ENCODE data around the gene SPARC.
A peak's percentile ranks its signal among the peaks of the same experiment; 100 is the strongest.
"Not testable (repeated sequence)": the region's sequence is repeated elsewhere in the genome, so short reads cannot be mapped to it uniquely, and the experiment has no call there.

The SPARC gene

GRCh38 chr5:151686674-151687407 is at the start of gene SPARC:
SPARC (minus strand) TSS chr5:151686915; CDS start chr5:151676188, 10,727 bp downstream.
- H3K9ac ChIP-seq (ENCODE audit: low read length): peak within 1 kb of the TSS; percentile 73
- peak within 1 kb of the TSS; percentile 27 for H3K4me3 ChIP-seq (ENCODE audit: low read length)

GRCh38 chr5:151735646-151736045 is 48.9 kb upstream of the SPARC start:
- Histone ChIP-seq H3K36me3 (ENCODE audit: control insufficient read depth, insufficient read depth, low read length) (no peaks in the 10 kb centered on the region), H3K9ac (ENCODE audit: low read length) (no peak overlapping the region), H3K9me3 (ENCODE audit: control insufficient read depth, low read length) (no peaks in the 10 kb centered on the region), H3K4me1 (ENCODE audit: control insufficient read depth, insufficient read depth, low read length) (peaks cover 9% of the 10 kb centered on the region), H3K4me3 (ENCODE audit: low read length) (no peak overlapping the region), H3K27me3 (ENCODE audit: control insufficient read depth, insufficient read depth, low read length) (no peaks in the 10 kb centered on the region)

More at GRCh38 chr5:151686674-151687407, at the start of gene SPARC:
- no peaks in the 10 kb centered on the region for H3K9me3 ChIP-seq (ENCODE audit: control insufficient read depth, low read length)
- no peaks in the 10 kb centered on the region for H3K4me1 ChIP-seq (ENCODE audit: control insufficient read depth, insufficient read depth, low read length)
- H3K27me3 ChIP-seq (ENCODE audit: control insufficient read depth, insufficient read depth, low read length): peaks cover 18% of the 10 kb centered on the region
- no peaks in the 10 kb centered on the region for H3K36me3 ChIP-seq (ENCODE audit: control insufficient read depth, insufficient read depth, low read length)

- no peak overlapping the region for H3K4me3 ChIP-seq (ENCODE audit: low read length)
- no peak overlapping the region for H3K9ac ChIP-seq (ENCODE audit: low read length)
- H3K4me1 ChIP-seq (ENCODE audit: control insufficient read depth, insufficient read depth, low read length): no peaks in the 10 kb centered on the region
- H3K27me3 ChIP-seq (ENCODE audit: control insufficient read depth, insufficient read depth, low read length): no peaks in the 10 kb centered on the region
- no peaks in the 10 kb centered on the region for H3K9me3 ChIP-seq (ENCODE audit: control insufficient read depth, low read length)
- no peaks in the 10 kb centered on the region for H3K36me3 ChIP-seq (ENCODE audit: control insufficient read depth, insufficient read depth, low read length)
These were observed 47.3 kb upstream of the SPARC start for GRCh38 chr5:151734064-151734408.

- H3K4me3 ChIP-seq (ENCODE audit: low read length): no peak overlapping the region
- no peak overlapping the region for H3K9ac ChIP-seq (ENCODE audit: low read length)
- H3K4me1 ChIP-seq (ENCODE audit: control insufficient read depth, insufficient read depth, low read length): no peaks in the 10 kb centered on the region
- H3K9me3 ChIP-seq (ENCODE audit: control insufficient read depth, low read length): no peaks in the 10 kb centered on the region
- H3K36me3 ChIP-seq (ENCODE audit: control insufficient read depth, insufficient read depth, low read length): no peaks in the 10 kb centered on the region
- no peaks in the 10 kb centered on the region for H3K27me3 ChIP-seq (ENCODE audit: control insufficient read depth, insufficient read depth, low read length)
These were observed 46.8 kb upstream of the SPARC start for GRCh38 chr5:151733358-151734063.

GRCh38 chr5:151730381-151730780 is 43.7 kb upstream of the SPARC start:
- Histone ChIP-seq H3K27me3 (ENCODE audit: control insufficient read depth, insufficient read depth, low read length) (no peaks in the 10 kb centered on the region), H3K4me1 (ENCODE audit: control insufficient read depth, insufficient read depth, low read length) (no peaks in the 10 kb centered on the region), H3K9ac (ENCODE audit: low read length) (no peak overlapping the region), H3K9me3 (ENCODE audit: control insufficient read depth, low read length) (no peaks in the 10 kb centered on the region), H3K4me3 (ENCODE audit: low read length) (no peak overlapping the region), H3K36me3 (ENCODE audit: control insufficient read depth, insufficient read depth, low read length) (no peaks in the 10 kb centered on the region)

GRCh38 chr5:151729597-151729996 is 42.9 kb upstream of the SPARC start:
- H3K36me3 ChIP-seq (ENCODE audit: control insufficient read depth, insufficient read depth, low read length); H3K9ac ChIP-seq (ENCODE audit: low read length); H3K9me3 ChIP-seq (ENCODE audit: control insufficient read depth, low read length); H3K4me3 ChIP-seq (ENCODE audit: low read length); H3K27me3 ChIP-seq (ENCODE audit: control insufficient read depth, insufficient read depth, low read length); H3K4me1 ChIP-seq (ENCODE audit: control insufficient read depth, insufficient read depth, low read length): not testable (repeated sequence)

GRCh38 chr5:151724360-151724759 is 37.6 kb upstream of the SPARC start:
- H3K4me1 ChIP-seq (ENCODE audit: control insufficient read depth, insufficient read depth, low read length): no peaks in the 10 kb centered on the region
- H3K4me3 ChIP-seq (ENCODE audit: low read length): no peak overlapping the region
- no peaks in the 10 kb centered on the region for H3K36me3 ChIP-seq (ENCODE audit: control insufficient read depth, insufficient read depth, low read length)
- no peaks in the 10 kb centered on the region for H3K27me3 ChIP-seq (ENCODE audit: control insufficient read depth, insufficient read depth, low read length)
- H3K9ac ChIP-seq (ENCODE audit: low read length): no peak overlapping the region
- no peaks in the 10 kb centered on the region for H3K9me3 ChIP-seq (ENCODE audit: control insufficient read depth, low read length)

GRCh38 chr5:151722546-151722945 is 35.8 kb upstream of the SPARC start:
- Histone ChIP-seq H3K4me3 (ENCODE audit: low read length) (no peak overlapping the region), H3K9ac (ENCODE audit: low read length) (no peak overlapping the region), H3K9me3 (ENCODE audit: control insufficient read depth, low read length) (no peaks in the 10 kb centered on the region), H3K27me3 (ENCODE audit: control insufficient read depth, insufficient read depth, low read length) (no peaks in the 10 kb centered on the region), H3K4me1 (ENCODE audit: control insufficient read depth, insufficient read depth, low read length) (no peaks in the 10 kb centered on the region), H3K36me3 (ENCODE audit: control insufficient read depth, insufficient read depth, low read length) (no peaks in the 10 kb centered on the region)

GRCh38 chr5:151721812-151722391 is 35.2 kb upstream of the SPARC start:
- Histone ChIP-seq H3K4me1 (ENCODE audit: control insufficient read depth, insufficient read depth, low read length) (no peaks in the 10 kb centered on the region), H3K27me3 (ENCODE audit: control insufficient read depth, insufficient read depth, low read length) (no peaks in the 10 kb centered on the region), H3K4me3 (ENCODE audit: low read length) (no peak overlapping the region), H3K9ac (ENCODE audit: low read length) (no peak overlapping the region), H3K9me3 (ENCODE audit: control insufficient read depth, low read length) (no peaks in the 10 kb centered on the region), H3K36me3 (ENCODE audit: control insufficient read depth, insufficient read depth, low read length) (no peaks in the 10 kb centered on the region)

GRCh38 chr5:151721087-151721646 is 34.5 kb upstream of the SPARC start:
- H3K27me3 ChIP-seq (ENCODE audit: control insufficient read depth, insufficient read depth, low read length): no peaks in the 10 kb centered on the region

GRCh38 chr5:151720215-151720614 is 33.5 kb upstream of the SPARC start:
- Histone ChIP-seq H3K4me1 (ENCODE audit: control insufficient read depth, insufficient read depth, low read length) (no peaks in the 10 kb centered on the region), H3K9ac (ENCODE audit: low read length) (no peak overlapping the region), H3K9me3 (ENCODE audit: control insufficient read depth, low read length) (no peaks in the 10 kb centered on the region), H3K36me3 (ENCODE audit: control insufficient read depth, insufficient read depth, low read length) (no peaks in the 10 kb centered on the region), H3K4me3 (ENCODE audit: low read length) (no peak overlapping the region), H3K27me3 (ENCODE audit: control insufficient read depth, insufficient read depth, low read length) (no peaks in the 10 kb centered on the region)

More at GRCh38 chr5:151721087-151721646, 34.5 kb upstream of the SPARC start:
- H3K36me3 ChIP-seq (ENCODE audit: control insufficient read depth, insufficient read depth, low read length): no peaks in the 10 kb centered on the region
- H3K4me3 ChIP-seq (ENCODE audit: low read length): no peak overlapping the region
- no peaks in the 10 kb centered on the region for H3K4me1 ChIP-seq (ENCODE audit: control insufficient read depth, insufficient read depth, low read length)
- H3K9me3 ChIP-seq (ENCODE audit: control insufficient read depth, low read length): no peaks in the 10 kb centered on the region
- no peak overlapping the region for H3K9ac ChIP-seq (ENCODE audit: low read length)

All from mucosa of stomach (tissue), 1 donor.